ENCODE measurements around the gene INVS. TPM values are rescaled to one million over a fixed set of nuclear protein-coding genes. Genes with fewer than 3 reads are reported as not detected.
"Not testable (repeated sequence)": the region's sequence is repeated elsewhere in the genome, so short reads cannot be mapped to it uniquely, and the experiment has no call there.

INVS gene
- total RNA-seq, 1 donor: 13.9 TPM

DNA sequence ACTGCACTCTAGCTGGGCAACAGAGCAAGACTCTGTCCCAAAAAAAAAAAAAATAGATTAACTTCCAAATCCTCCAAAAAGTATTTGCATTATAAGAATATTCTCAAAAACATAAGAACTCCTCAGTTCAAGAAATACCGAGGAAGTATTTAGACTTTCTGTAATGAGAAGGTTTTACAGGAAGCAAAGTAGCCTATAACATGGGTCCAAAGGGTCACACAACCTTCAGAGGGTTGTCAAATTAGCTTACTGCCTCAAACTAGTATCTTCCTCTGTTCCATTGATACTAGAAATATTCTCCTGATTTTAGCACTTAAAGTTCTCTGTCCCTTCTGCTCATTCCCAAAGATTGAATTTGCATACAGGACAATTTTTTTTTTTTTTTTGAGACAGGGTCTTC is 121.9 kb downstream of the INVS start:
- no peaks in the 10 kb centered on the region for H3K27me3 ChIP-seq (ENCODE audit: insufficient read depth, low read length)
- no peaks in the 10 kb centered on the region for H3K4me1 ChIP-seq (ENCODE audit: insufficient read depth, low read length)
- no peak overlapping the region for H3K4me3 ChIP-seq (ENCODE audit: low read length)
- H3K9me3 ChIP-seq (ENCODE audit: low read depth, low read length): no peaks in the 10 kb centered on the region

DNA sequence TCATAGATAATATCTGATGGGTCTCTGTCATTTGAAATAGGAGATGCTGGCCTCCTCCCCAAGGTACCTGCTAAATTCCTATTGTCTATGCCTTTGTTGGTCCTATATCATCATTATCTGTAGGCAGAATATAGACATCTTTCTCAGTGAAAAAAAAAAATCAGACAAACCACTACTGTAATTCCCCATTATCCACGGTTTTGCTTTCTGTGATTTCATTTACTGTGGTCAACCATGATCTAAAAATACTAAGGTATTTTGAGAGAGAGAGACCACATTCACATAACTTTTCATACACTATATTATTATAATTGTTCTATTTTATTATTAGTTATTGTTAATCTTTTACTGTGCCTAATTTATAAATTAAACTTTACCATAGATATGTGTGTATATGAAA is 122.5 kb downstream of the INVS start:
- Histone ChIP-seq H3K9me3 (ENCODE audit: low read depth, low read length) (no peaks in the 10 kb centered on the region), H3K4me1 (ENCODE audit: insufficient read depth, low read length) (no peaks in the 10 kb centered on the region), H3K27me3 (ENCODE audit: insufficient read depth, low read length) (no peaks in the 10 kb centered on the region), H3K4me3 (ENCODE audit: low read length) (no peak overlapping the region)

DNA sequence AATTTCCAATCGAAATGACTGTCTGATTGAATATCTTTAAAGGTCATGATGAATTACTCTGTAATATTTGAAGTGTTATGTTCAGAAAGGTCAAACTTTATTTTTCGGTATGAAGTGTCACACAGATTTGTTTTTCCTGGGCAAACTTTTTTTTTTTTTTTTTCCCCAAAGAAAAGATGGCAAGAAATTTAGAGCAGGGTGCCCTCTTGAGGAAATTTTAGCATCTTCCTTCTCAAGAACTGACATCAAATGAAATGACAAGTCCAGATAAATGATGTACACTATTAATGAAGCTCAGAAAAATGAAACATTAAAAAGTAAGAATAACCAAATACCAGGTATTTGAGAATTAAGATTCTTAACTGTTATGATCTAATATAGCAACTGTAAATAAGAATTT is 123.6 kb downstream of the INVS start:
- Histone ChIP-seq H3K4me1 (ENCODE audit: insufficient read depth, low read length) (no peaks in the 10 kb centered on the region), H3K4me3 (ENCODE audit: low read length) (no peak overlapping the region), H3K27me3 (ENCODE audit: insufficient read depth, low read length) (no peaks in the 10 kb centered on the region), H3K9me3 (ENCODE audit: low read depth, low read length) (no peaks in the 10 kb centered on the region)

GRCh38 chr9:100227636-100228035 is 128.6 kb downstream of the INVS start:
- no peaks in the 10 kb centered on the region for H3K9me3 ChIP-seq (ENCODE audit: low read depth, low read length)
- no peaks in the 10 kb centered on the region for H3K4me1 ChIP-seq (ENCODE audit: insufficient read depth, low read length)
- no peak overlapping the region for H3K4me3 ChIP-seq (ENCODE audit: low read length)
- no peaks in the 10 kb centered on the region for H3K27me3 ChIP-seq (ENCODE audit: insufficient read depth, low read length)

- no peaks in the 10 kb centered on the region for H3K27me3 ChIP-seq (ENCODE audit: insufficient read depth, low read length)
- H3K4me3 ChIP-seq (ENCODE audit: low read length): no peak overlapping the region
- H3K4me1 ChIP-seq (ENCODE audit: insufficient read depth, low read length): no peaks in the 10 kb centered on the region
- no peaks in the 10 kb centered on the region for H3K9me3 ChIP-seq (ENCODE audit: low read depth, low read length)
These were observed 129.4 kb downstream of the INVS start for GRCh38 chr9:100228352-100228869.

GRCh38 chr9:100229136-100229535 is 130.1 kb downstream of the INVS start:
- Histone ChIP-seq H3K27me3 (ENCODE audit: insufficient read depth, low read length) (no peaks in the 10 kb centered on the region), H3K4me1 (ENCODE audit: insufficient read depth, low read length) (no peaks in the 10 kb centered on the region), H3K9me3 (ENCODE audit: low read depth, low read length) (no peaks in the 10 kb centered on the region), H3K4me3 (ENCODE audit: low read length) (no peak overlapping the region)

DNA sequence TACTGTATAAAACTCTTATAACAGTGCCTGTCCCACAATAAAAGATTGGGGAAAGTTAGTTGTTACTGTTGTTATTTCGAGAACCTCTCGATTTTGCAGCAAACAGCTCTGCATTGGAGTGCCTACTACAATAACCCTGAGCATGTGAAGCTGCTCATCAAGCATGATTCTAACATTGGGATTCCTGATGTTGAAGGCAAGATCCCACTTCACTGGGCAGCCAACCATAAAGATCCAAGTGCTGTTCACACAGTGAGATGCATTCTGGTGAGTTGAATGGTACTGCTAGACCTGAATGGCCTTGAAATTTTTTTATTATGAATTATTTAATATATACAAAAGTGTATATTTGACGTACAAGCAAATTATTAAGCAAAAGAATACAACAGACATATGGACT is 130.5 kb downstream of the INVS start:
- no peaks in the 10 kb centered on the region for H3K9me3 ChIP-seq (ENCODE audit: low read depth, low read length)
- no peak overlapping the region for H3K4me3 ChIP-seq (ENCODE audit: low read length)
- H3K27me3 ChIP-seq (ENCODE audit: insufficient read depth, low read length): no peaks in the 10 kb centered on the region
- no peaks in the 10 kb centered on the region for H3K4me1 ChIP-seq (ENCODE audit: insufficient read depth, low read length)

DNA sequence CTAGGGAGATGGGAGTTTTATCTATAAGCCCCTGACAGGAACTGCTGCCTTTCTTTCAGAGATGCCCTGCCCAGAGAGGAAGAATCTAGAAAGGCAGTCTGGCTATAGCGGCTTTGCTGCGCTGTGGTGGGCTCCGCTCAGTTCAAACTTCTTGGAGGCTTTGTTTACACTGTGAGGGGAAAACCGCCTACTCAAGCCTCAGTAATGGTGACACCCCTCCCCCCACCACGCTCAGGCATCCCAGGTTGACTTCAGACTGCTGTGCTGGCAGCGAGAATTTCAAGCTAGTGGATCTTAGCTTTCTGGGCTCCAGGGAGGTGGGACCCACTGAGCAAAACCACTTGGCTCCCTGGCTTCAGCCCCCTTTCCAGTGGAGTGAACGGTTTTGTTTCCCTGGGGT is 137.9 kb downstream of the INVS start:
- H3K27me3 ChIP-seq (ENCODE audit: insufficient read depth, low read length); H3K4me1 ChIP-seq (ENCODE audit: insufficient read depth, low read length); H3K4me3 ChIP-seq (ENCODE audit: low read length); H3K9me3 ChIP-seq (ENCODE audit: low read depth, low read length): not testable (repeated sequence)

- no peak overlapping the region for H3K4me3 ChIP-seq (ENCODE audit: low read length)
- H3K4me1 ChIP-seq (ENCODE audit: insufficient read depth, low read length): no peaks in the 10 kb centered on the region
- no peaks in the 10 kb centered on the region for H3K27me3 ChIP-seq (ENCODE audit: insufficient read depth, low read length)
- H3K9me3 ChIP-seq (ENCODE audit: low read depth, low read length): no peaks in the 10 kb centered on the region
These were observed 141.5 kb downstream of the INVS start for GRCh38 chr9:100240512-100240911.

GRCh38 chr9:100267211-100267610 is 168.2 kb downstream of the INVS start:
- H3K9me3 ChIP-seq (ENCODE audit: low read depth, low read length): no peaks in the 10 kb centered on the region
- H3K4me3 ChIP-seq (ENCODE audit: low read length): no peak overlapping the region
- H3K4me1 ChIP-seq (ENCODE audit: insufficient read depth, low read length): no peaks in the 10 kb centered on the region
- no peaks in the 10 kb centered on the region for H3K27me3 ChIP-seq (ENCODE audit: insufficient read depth, low read length)

DNA sequence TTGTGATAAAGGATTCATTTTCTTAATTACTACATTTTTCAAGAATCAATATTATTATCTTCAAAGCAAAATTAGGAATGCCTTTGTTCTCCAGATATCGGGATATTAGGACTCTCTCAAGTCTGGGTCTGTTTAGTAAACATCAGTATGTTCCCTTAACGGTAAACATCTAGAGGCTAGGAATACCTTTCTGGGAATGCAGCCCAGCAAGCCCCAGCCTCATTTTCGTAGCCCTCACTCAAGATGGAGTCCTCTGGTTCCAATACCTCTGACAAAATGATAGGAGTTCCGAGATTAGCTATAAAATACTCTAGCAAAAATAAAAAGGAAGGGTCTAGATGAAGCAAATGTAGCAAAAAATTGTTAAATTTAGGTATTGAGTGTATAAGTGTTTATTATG is 169.2 kb downstream of the INVS start:
- no peak overlapping the region for H3K4me3 ChIP-seq (ENCODE audit: low read length)
- no peaks in the 10 kb centered on the region for H3K27me3 ChIP-seq (ENCODE audit: insufficient read depth, low read length)
- no peaks in the 10 kb centered on the region for H3K9me3 ChIP-seq (ENCODE audit: low read depth, low read length)
- H3K4me1 ChIP-seq (ENCODE audit: insufficient read depth, low read length): no peaks in the 10 kb centered on the region

GRCh38 chr9:100269656-100270055 is 170.6 kb downstream of the INVS start:
- Histone ChIP-seq H3K27me3 (ENCODE audit: insufficient read depth, low read length) (no peaks in the 10 kb centered on the region), H3K9me3 (ENCODE audit: low read depth, low read length) (no peaks in the 10 kb centered on the region), H3K4me1 (ENCODE audit: insufficient read depth, low read length) (no peaks in the 10 kb centered on the region), H3K4me3 (ENCODE audit: low read length) (no peak overlapping the region)

- H3K4me1 ChIP-seq (ENCODE audit: insufficient read depth, low read length): no peaks in the 10 kb centered on the region
- no peaks in the 10 kb centered on the region for H3K9me3 ChIP-seq (ENCODE audit: low read depth, low read length)
- H3K27me3 ChIP-seq (ENCODE audit: insufficient read depth, low read length): no peaks in the 10 kb centered on the region
- H3K4me3 ChIP-seq (ENCODE audit: low read length): no peak overlapping the region
These were observed 178.3 kb downstream of the INVS start for GRCh38 chr9:100277166-100277979.

- no peaks in the 10 kb centered on the region for H3K27me3 ChIP-seq (ENCODE audit: insufficient read depth, low read length)
- no peaks in the 10 kb centered on the region for H3K4me1 ChIP-seq (ENCODE audit: insufficient read depth, low read length)
- no peaks in the 10 kb centered on the region for H3K9me3 ChIP-seq (ENCODE audit: low read depth, low read length)
- H3K4me3 ChIP-seq (ENCODE audit: low read length): no peak overlapping the region
These were observed 182.0 kb downstream of the INVS start for GRCh38 chr9:100281066-100281465.

DNA sequence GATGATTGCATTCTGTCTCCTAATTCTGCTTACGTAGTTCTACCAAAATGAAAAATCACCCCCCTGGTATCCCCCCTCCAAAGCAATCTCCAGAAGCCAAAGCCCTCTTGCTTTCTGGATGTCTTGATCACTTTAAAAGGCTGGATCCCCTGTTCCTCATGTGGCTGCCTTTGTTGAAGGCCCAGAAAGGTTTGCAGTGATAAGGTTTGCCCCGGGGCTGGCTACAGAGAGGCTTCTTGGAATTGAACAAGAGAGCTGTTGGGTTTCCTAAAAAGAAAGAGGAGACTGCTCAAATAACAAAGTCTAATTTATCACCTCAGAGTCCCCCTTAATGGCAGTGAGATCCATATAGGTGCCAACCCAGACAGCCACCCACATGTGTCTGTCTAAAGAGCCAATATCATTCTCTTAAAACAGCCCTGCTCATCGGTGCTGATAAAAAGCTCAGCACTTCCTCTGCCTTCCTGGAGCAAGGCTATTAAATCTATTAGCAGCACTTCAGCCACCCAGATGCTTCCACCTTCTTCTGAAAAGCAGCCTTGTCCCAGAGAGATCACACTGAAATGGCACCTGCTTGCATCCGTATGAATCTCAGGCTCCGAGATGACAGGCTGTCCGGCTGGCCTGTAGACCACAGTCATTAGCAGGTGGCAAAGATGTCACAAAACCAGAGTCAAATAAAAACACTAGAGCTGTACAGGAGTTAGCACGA is 182.8 kb downstream of the INVS start:
- no peaks in the 10 kb centered on the region for H3K9me3 ChIP-seq (ENCODE audit: low read depth, low read length)
- no peak overlapping the region for H3K4me3 ChIP-seq (ENCODE audit: low read length)
- H3K4me1 ChIP-seq (ENCODE audit: insufficient read depth, low read length): no peaks in the 10 kb centered on the region

DNA sequence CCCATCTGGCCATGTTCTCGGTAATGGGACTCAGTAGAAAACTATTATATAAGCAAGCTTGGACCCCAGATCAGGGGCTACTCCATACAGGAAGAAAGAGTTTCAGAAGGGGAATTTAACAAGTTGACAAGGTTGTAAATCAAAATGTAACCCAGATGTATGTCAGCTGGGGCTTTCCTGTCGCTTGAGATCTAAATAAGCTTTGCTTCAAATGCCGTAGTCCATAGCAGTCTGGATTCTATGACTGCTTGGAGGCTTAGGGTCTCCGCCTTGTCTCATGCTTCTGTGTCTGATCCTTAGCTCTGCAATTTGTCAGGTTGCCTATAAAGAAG is 183.3 kb downstream of the INVS start:
- Histone ChIP-seq H3K27me3 (ENCODE audit: insufficient read depth, low read length) (no peaks in the 10 kb centered on the region), H3K9me3 (ENCODE audit: low read depth, low read length) (no peaks in the 10 kb centered on the region), H3K4me1 (ENCODE audit: insufficient read depth, low read length) (no peaks in the 10 kb centered on the region), H3K4me3 (ENCODE audit: low read length) (no peak overlapping the region)

More for the DNA sequence above, 182.8 kb downstream of the INVS start:
- no peaks in the 10 kb centered on the region for H3K27me3 ChIP-seq (ENCODE audit: insufficient read depth, low read length)

All from mononuclear cell (primary cell).